HL-60/S4 treated with phorbol 12-myristate 13-acetate at 8.2 ng/mL for 4 days and 3 days (cell line): Measurements from ENCODE around the gene PDE4D.

Experiments used
- in situ Hi-C: fragments of 300-500 bp; cut with MboI; formaldehyde crosslinking; loops from 2 replicates; pipeline ENCODE4 v1.15.0; 2022; ENCODE audit warnings: low sequenced_read_pairs

PDE4D gene

GRCh38 chr5:59246882-59247281, 646.6 kb downstream of the PDE4D start:
- in situ Hi-C loops: no loop called here

- in situ Hi-C loops: no loop called here
Measured at GRCh38 chr5:59246145-59246869, 647.2 kb downstream of the PDE4D start.

- in situ Hi-C loops: no loop called here
Measured at GRCh38 chr5:59245198-59245597, 648.3 kb downstream of the PDE4D start.

GRCh38 chr5:59241552-59241951, 652.0 kb downstream of the PDE4D start:
- in situ Hi-C loops: no loop called here

- in situ Hi-C loops: no loop called here
Measured at GRCh38 chr5:59241119-59241518, 652.4 kb downstream of the PDE4D start.

- in situ Hi-C loops: no loop called here
Measured at GRCh38 chr5:59238126-59238902, 655.2 kb downstream of the PDE4D start.

GRCh38 chr5:59236986-59237385, 656.5 kb downstream of the PDE4D start:
- in situ Hi-C loops: no loop called here

GRCh38 chr5:59236448-59236847, 657.1 kb downstream of the PDE4D start:
- in situ Hi-C loops: no loop called here

- in situ Hi-C loops: no loop called here
Measured at GRCh38 chr5:59234236-59234635, 659.3 kb downstream of the PDE4D start.

GRCh38 chr5:59231221-59231931, 662.1 kb downstream of the PDE4D start:
- in situ Hi-C loops: no loop called here

GRCh38 chr5:59222687-59223511, 670.6 kb downstream of the PDE4D start:
- in situ Hi-C loops: no loop called here

- in situ Hi-C loops: no loop called here
Measured at GRCh38 chr5:59221769-59222168, 671.8 kb downstream of the PDE4D start.

GRCh38 chr5:59218424-59219045, 675.0 kb downstream of the PDE4D start:
- in situ Hi-C loops: no loop called here

- in situ Hi-C loops: no loop called here
Measured at GRCh38 chr5:59216841-59217240, 676.7 kb downstream of the PDE4D start.

- in situ Hi-C loops: no loop called here
Measured at GRCh38 chr5:59212596-59212995, 680.9 kb downstream of the PDE4D start.

GRCh38 chr5:59209758-59210359, 683.7 kb downstream of the PDE4D start:
- in situ Hi-C loops: no loop called here

GRCh38 chr5:59208474-59208873, 685.1 kb downstream of the PDE4D start:
- in situ Hi-C loops: no loop called here

- in situ Hi-C loops: no loop called here
Measured at GRCh38 chr5:59207401-59207800, 686.1 kb downstream of the PDE4D start.

- in situ Hi-C loops: no loop called here
Measured at GRCh38 chr5:59206132-59206581, 687.4 kb downstream of the PDE4D start.
